CD4-positive, alpha-beta T cell (primary cell): Measurements from ENCODE around the gene CPLX3. TPM values are rescaled to one million over a fixed set of nuclear protein-coding genes. Genes with fewer than 3 reads are reported as not detected.

ENCODE experiments used
- ATAC-seq: fragments of 200-7000 bp; cut with Tn5 transposase; one replicate; pipeline ENCODE4 v1.10.0; 2022; ENCODE audit warnings: mild to moderate bottlenecking; ENCODE audit not compliant: poor library complexity
- CTCF ChIA-PET: fragments of 350-600 bp; sonication (Branson Sonifier 250); formaldehyde crosslinking; loops from one replicate; lab custom pipeline; 2021; ENCODE audit warnings: antibody characterized with exemption, inconsistent platforms; lab: Charles Lee
- POLR2A ChIA-PET: fragments of 350-600 bp; sonication (Branson Sonifier 250); formaldehyde crosslinking; loops from one replicate; lab custom pipeline; 2021; ENCODE audit warnings: antibody characterized with exemption, inconsistent platforms; lab: Charles Lee
- DNase-seq, 14 experiments: peaks; one replicate each; pipeline ENCODE4 v3.0.0-alpha.2; 2013 to 2020; ENCODE audit warnings: mixed read lengths in 2 of 14
- H3K27ac ChIP-seq, 2 donors: one replicate each; pipeline versions ENCODE4 v1.5.1 to v1.7.0; 2013; ENCODE audit warnings: low read length in 2 of 2, low read depth in 1 of 2, mild to moderate bottlenecking in 1 of 2
- H3K27me3 ChIP-seq, 2 experiments: 1 replicate in 1 of 2; 2 replicates in 1 of 2; pipeline versions ENCODE4 v1.6.1 to v1.7.0; 2013; ENCODE audit warnings: low read length in 2 of 2, control low read depth in 1 of 2, mild to moderate bottlenecking in 1 of 2, moderate library complexity in 1 of 2; ENCODE audit not compliant: insufficient read depth in 2 of 2, control insufficient read depth in 1 of 2
- H3K36me3 ChIP-seq: one replicate; pipeline ENCODE4 v1.6.1; 2013; ENCODE audit warnings: low read length, control low read depth; ENCODE audit not compliant: insufficient read depth
- H3K4me1 ChIP-seq: one replicate; pipeline ENCODE4 v1.6.1; 2013; ENCODE audit warnings: low read length, control low read depth; ENCODE audit not compliant: insufficient read depth
- H3K4me3 ChIP-seq: one replicate; pipeline ENCODE4 v1.5.1; 2013; ENCODE audit warnings: mild to moderate bottlenecking, low read length, moderate library complexity
- H3K9me3 ChIP-seq, 2 experiments: 1 replicate in 1 of 2; 2 replicates in 1 of 2; pipeline versions ENCODE4 v1.6.1 to v1.7.0; 2013; ENCODE audit warnings: low read length in 2 of 2, mild to moderate bottlenecking in 2 of 2, control low read depth in 1 of 2, moderate library complexity in 1 of 2; ENCODE audit not compliant: control insufficient read depth in 1 of 2, insufficient read depth in 1 of 2
- H3K27ac Mint-ChIP-seq: one replicate; pipeline ENCODE4 v1.8.0; 2020; ENCODE audit warnings: mixed read lengths
- H3K27me3 Mint-ChIP-seq: one replicate; pipeline ENCODE4 v1.8.0; 2021; ENCODE audit warnings: mixed read lengths
- H3K36me3 Mint-ChIP-seq: one replicate; pipeline ENCODE4 v1.8.0; 2021; ENCODE audit warnings: low read depth, mixed read lengths
- H3K4me1 Mint-ChIP-seq: one replicate; pipeline ENCODE4 v1.8.0; 2021; ENCODE audit warnings: low read depth, mixed read lengths
- H3K4me3 Mint-ChIP-seq: one replicate; pipeline ENCODE4 v1.8.0; 2020; ENCODE audit warnings: mild to moderate bottlenecking, mixed read lengths
- H3K9me3 Mint-ChIP-seq: one replicate; pipeline ENCODE4 v1.8.0; 2020; ENCODE audit warnings: mixed read lengths
- intact Hi-C, 2 experiments: fragments of 100-400 bp; cut with DNase I in 1 of 2; cut with micrococcal nuclease in 1 of 2; formaldehyde crosslinking; loops; one replicate each; pipeline versions ENCODE4 v1.15.1 to v1.9.0; 2023 to 2025; cut with DNase I, micrococcal nuclease
- total RNA-seq, 174 experiments: library from RNA in 2 of 174; stranded (reverse) in 2 of 174; gene quantifications; one replicate each; pipeline ENCODE4 v1.2.3 and lab custom pipeline; 2021 to 2026
- TF ChIP-seq, protein P1 (sequence below): fragments of 200-600 bp; IDR thresholded peaks from one replicate; pipeline ENCODE4 v1.8.0; 2022; ENCODE audit warnings: antibody characterized with exemption, mild to moderate bottlenecking

Gene CPLX3
- total RNA-seq, 2 experiments from 2014 or later = 0.16 to 0.53 TPM

GRCh38 chr15:74866090-74866489 is 39.7 kb downstream of the CPLX3 start:
- ATAC-seq = no peak
- H3K9me3 Mint-ChIP-seq = no peaks in the 10 kb centered on the region
- no peak overlapping the region for H3K4me3 Mint-ChIP-seq
- no peaks in the 10 kb centered on the region for H3K9me3 ChIP-seq
- no peaks in the 10 kb centered on the region for H3K27me3 Mint-ChIP-seq
- H3K27ac ChIP-seq = no peak overlapping the region
- H3K36me3 ChIP-seq = peaks cover 18% of the 10 kb centered on the region
- peaks cover 77% of the 10 kb centered on the region for H3K4me1 ChIP-seq
- no peak overlapping the region for H3K4me3 ChIP-seq
- ChIA-PET POLR2A (no interaction called here), CTCF (no interaction called here)
- TF ChIP-seq, protein P1, sequence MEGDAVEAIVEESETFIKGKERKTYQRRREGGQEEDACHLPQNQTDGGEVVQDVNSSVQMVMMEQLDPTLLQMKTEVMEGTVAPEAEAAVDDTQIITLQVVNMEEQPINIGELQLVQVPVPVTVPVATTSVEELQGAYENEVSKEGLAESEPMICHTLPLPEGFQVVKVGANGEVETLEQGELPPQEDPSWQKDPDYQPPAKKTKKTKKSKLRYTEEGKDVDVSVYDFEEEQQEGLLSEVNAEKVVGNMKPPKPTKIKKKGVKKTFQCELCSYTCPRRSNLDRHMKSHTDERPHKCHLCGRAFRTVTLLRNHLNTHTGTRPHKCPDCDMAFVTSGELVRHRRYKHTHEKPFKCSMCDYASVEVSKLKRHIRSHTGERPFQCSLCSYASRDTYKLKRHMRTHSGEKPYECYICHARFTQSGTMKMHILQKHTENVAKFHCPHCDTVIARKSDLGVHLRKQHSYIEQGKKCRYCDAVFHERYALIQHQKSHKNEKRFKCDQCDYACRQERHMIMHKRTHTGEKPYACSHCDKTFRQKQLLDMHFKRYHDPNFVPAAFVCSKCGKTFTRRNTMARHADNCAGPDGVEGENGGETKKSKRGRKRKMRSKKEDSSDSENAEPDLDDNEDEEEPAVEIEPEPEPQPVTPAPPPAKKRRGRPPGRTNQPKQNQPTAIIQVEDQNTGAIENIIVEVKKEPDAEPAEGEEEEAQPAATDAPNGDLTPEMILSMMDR = no peak
- peaks cover 45% of the 10 kb centered on the region for H3K36me3 Mint-ChIP-seq
- peaks cover 71% of the 10 kb centered on the region for H3K4me1 Mint-ChIP-seq
- peak overlapping the region; percentile 79 for H3K27ac Mint-ChIP-seq
- no peaks in the 10 kb centered on the region for H3K27me3 ChIP-seq
- DNase-seq = no peak
- intact Hi-C loops = no loop called here

DNA sequence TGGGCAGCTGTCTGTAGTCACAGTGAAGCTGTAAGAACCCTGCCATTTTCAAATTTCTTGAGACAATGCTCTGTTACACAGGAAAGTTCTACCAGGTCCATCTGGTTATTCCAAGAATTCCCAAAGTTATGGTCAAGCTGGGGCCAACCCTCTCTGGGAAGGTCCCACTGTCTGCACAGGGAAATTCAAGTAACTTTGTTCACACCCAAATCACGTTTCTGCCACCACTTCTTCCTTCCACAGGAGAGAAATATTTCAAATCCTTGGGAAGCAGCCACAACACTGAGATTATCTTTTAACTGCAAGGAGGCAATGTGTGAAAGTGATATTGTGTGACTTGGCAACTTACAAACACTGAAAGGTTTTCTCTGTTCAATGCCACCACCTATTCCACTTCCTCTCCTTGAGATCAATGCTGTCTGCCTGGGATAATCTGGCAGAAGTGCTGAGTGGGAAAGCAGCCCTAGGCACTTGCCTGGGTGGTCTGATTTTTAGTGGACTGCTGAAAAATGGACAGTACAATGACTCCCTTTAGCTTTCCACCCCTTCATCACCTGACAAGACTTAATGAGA is 41.1 kb downstream of the CPLX3 start:
- Histone ChIP-seq H3K27ac (peak overlapping the region in 1 of 2 donors; percentile 12), H3K36me3 (peaks cover 18% of the 10 kb centered on the region), H3K4me1 (peaks cover 90% of the 10 kb centered on the region), H3K9me3 (no peaks in the 10 kb centered on the region), H3K4me3 (peak overlapping the region; percentile 0), H3K27me3 (no peaks in the 10 kb centered on the region)
- TF ChIP-seq, protein P1 = no peak
- intact Hi-C loops = no loop called here
- H3K27me3 Mint-ChIP-seq = no peaks in the 10 kb centered on the region
- H3K4me1 Mint-ChIP-seq = peaks cover 77% of the 10 kb centered on the region
- peak overlapping the region; percentile 81 for H3K4me3 Mint-ChIP-seq
- CTCF ChIA-PET = interaction anchor here (1.0 to 2.0 kb wide), 4 partner anchors 11 to 80 kb away, joined by 3 to 7 read pairs (median 4); no protein-coding TSS in a partner anchor
- DNase-seq (no peak), ATAC-seq (no peak)
- H3K36me3 Mint-ChIP-seq = peaks cover 48% of the 10 kb centered on the region
- H3K9me3 Mint-ChIP-seq = no peaks in the 10 kb centered on the region
- peak overlapping the region; percentile 72 for H3K27ac Mint-ChIP-seq
- POLR2A ChIA-PET = interaction anchor here (1.0 to 2.0 kb wide), 6 partner anchors 10 to 70 kb away, joined by 3 to 6 read pairs (median 4); partner anchors contain the start of genes COX5A and ULK3

DNA sequence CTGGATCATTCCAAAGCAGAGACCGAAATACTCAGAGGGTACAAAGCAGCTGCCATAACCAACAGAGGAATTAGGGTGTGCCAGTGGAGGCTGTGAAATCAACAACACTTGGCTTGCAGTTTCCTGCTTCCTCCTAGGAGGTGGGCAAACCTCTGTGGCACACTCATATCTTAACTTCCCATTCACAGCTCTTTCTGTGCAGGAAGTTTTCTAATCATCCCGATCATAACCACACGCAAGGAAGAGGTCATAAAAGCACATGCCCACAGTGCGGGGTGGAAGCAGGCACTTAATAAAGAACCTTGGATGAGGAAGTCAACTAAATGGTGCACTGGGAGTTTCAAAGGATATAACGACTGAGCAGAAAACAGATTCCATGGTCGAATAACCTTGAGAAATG is 41.6 kb downstream of the CPLX3 start:
- H3K27me3 ChIP-seq = no peaks in the 10 kb centered on the region
- ChIA-PET CTCF (interaction anchor here (0.6 to 2.0 kb wide), 5 partner anchors 12 to 267 kb away, joined by 3 to 7 read pairs (median 4); no protein-coding TSS in a partner anchor), POLR2A (interaction anchor here (1.0 to 2.0 kb wide), 6 partner anchors 10 to 70 kb away, joined by 3 to 6 read pairs (median 4); partner anchors contain the start of genes COX5A and ULK3)
- DNase-seq = peak in 4 of 14 experiments; percentile 27 to 52 (median 50)
- peak overlapping the region in 1 of 2 donors; percentile 12 for H3K27ac ChIP-seq
- peak overlapping the region; percentile 0 for H3K4me3 ChIP-seq
- Mint-ChIP-seq H3K9me3 (no peaks in the 10 kb centered on the region), H3K27me3 (no peaks in the 10 kb centered on the region), H3K4me1 (peaks cover 83% of the 10 kb centered on the region), H3K4me3 (peak overlapping the region; percentile 81), H3K36me3 (peaks cover 53% of the 10 kb centered on the region), H3K27ac (peak overlapping the region; percentile 72)
- H3K4me1 ChIP-seq = peaks cover 87% of the 10 kb centered on the region
- peaks cover 18% of the 10 kb centered on the region for H3K36me3 ChIP-seq
- no peaks in the 10 kb centered on the region for H3K9me3 ChIP-seq
- no peak for ATAC-seq
- intact Hi-C loops = no loop called here
- TF ChIP-seq, protein P1 = no peak
